Aorta (tissue), 5 donors: ENCODE measurements around the gene MORC4. TPM values are rescaled to one million over a fixed set of nuclear protein-coding genes. Genes with fewer than 3 reads are reported as not detected.

Source experiments
- ATAC-seq: fragments of 200-7000 bp; cut with Tn5 transposase; one replicate; pipeline ENCODE4 v1.9.1; 2022; ENCODE audit warnings: moderate library complexity; ENCODE audit not compliant: low FRiP score
- DNase-seq, 2 donors: peaks; one replicate each; pipeline ENCODE4 v3.0.0-alpha.2; 2020
- H3K27ac ChIP-seq, 2 donors: one replicate each; pipeline ENCODE4 v1.5.1; 2013; ENCODE audit warnings: low read length in 2 of 2, mild to moderate bottlenecking in 2 of 2, moderate library complexity in 2 of 2, control low read depth in 1 of 2, inconsistent platforms in 1 of 2, low read depth in 1 of 2
- H3K27me3 ChIP-seq, 2 donors: one replicate each; pipeline ENCODE4 v1.6.1; 2013; ENCODE audit warnings: control low read depth in 1 of 2, low read length in 1 of 2, mild to moderate bottlenecking in 1 of 2, moderate library complexity in 1 of 2; ENCODE audit not compliant: insufficient read depth in 2 of 2, control insufficient read depth in 1 of 2
- H3K36me3 ChIP-seq, 2 donors: one replicate each; pipeline ENCODE4 v1.6.1; 2013; ENCODE audit warnings: control low read depth in 1 of 2, low read length in 1 of 2, mild to moderate bottlenecking in 1 of 2; ENCODE audit not compliant: insufficient read depth in 2 of 2, control insufficient read depth in 1 of 2
- H3K4me1 ChIP-seq, 2 donors: one replicate each; pipeline ENCODE4 v1.6.1; 2013; ENCODE audit warnings: low read length in 2 of 2, control low read depth in 1 of 2, mild to moderate bottlenecking in 1 of 2, moderate library complexity in 1 of 2; ENCODE audit not compliant: insufficient read depth in 2 of 2, control insufficient read depth in 1 of 2
- H3K4me3 ChIP-seq, 2 donors: one replicate each; pipeline ENCODE4 v1.5.1; 2013; ENCODE audit warnings: low read length in 2 of 2, control low read depth in 1 of 2, mild to moderate bottlenecking in 1 of 2
- H3K9me3 ChIP-seq: one replicate; pipeline ENCODE4 v1.6.1; 2013; ENCODE audit warnings: mild to moderate bottlenecking, low read length; ENCODE audit not compliant: control insufficient read depth
- WGBS, 2 donors: extraction: QIAGEN DNeasy Blood & Tissue Kit; methylation state at CpG; one replicate each; pipeline ENCODE4 v1.1.7; 2013; 5-methylcytosine and 5-hydroxymethylcytosine counted together
- intact Hi-C, 2 donors: fragments of 100-400 bp; cut with DNase I; formaldehyde crosslinking; loops; one replicate each; pipeline versions ENCODE4 v1.14.2 to v1.15.0; 2022
- polyA plus RNA-seq, 2 donors: library from polyadenylated mRNA; stranded (reverse); fragments of 200-250 nt; gene quantifications; one replicate each; pipeline ENCODE4 v1.2.3, GENCODE V29; 2013
- total RNA-seq, 2 donors: library from RNA; stranded (reverse); fragmentation: NEBNext Ultra II Directional; extraction: Animal tissue kit (Norgen Biotek cat#: 25700); gene quantifications; one replicate each; pipeline ENCODE4 v1.2.1, GENCODE V29; 2021
- donor health status: healthy with polysubstance abuse.
- donor health status: Bipolar disorder and iron deficiency.
- donor health status: DM: no; HTN: no; CAD: no.
- donor health status: DM: no; HTN: no; CAD: no.
- donor health status: DM: yes; HTN: yes; CAD: no.

MORC4 gene
- total and polyA plus RNA-seq, 4 donors, result 8.0 to 17.0 (median 13.2) TPM

DNA sequence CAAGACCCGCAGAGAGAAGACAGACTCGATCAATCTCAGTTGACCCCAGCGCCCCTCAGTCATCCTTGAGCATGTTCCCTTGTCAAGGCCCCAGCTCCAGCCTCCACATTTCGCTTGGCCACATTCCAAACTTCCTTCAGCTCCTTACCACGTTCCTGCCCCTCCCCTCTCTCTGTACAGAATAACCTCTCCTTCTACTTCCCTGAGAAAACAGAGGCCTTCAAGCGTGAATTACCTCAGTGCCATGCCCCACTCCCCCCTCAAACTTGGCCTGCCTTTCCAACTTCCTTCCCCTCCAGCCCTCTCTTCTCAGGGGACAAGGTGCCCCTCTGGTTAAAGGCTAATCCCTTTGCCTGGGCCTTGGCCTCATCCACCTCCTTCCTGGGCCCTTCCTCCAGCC, 93.7 kb downstream of the MORC4 start:
- ATAC-seq (no peak), DNase-seq (no peak)
- intact Hi-C loops, result no loop called here
- 45 to 54% methylated on average over 6 of the region's 6 CpGs for WGBS, 2 donors
- H3K9me3 ChIP-seq, result no peaks in the 10 kb centered on the region
- no peaks in the 10 kb centered on the region for H3K36me3 ChIP-seq
- H3K27ac ChIP-seq, result no peak overlapping the region
- H3K4me3 ChIP-seq, result no peak overlapping the region
- no peaks in the 10 kb centered on the region for H3K27me3 ChIP-seq
- H3K4me1 ChIP-seq, result no peaks in the 10 kb centered on the region

DNA sequence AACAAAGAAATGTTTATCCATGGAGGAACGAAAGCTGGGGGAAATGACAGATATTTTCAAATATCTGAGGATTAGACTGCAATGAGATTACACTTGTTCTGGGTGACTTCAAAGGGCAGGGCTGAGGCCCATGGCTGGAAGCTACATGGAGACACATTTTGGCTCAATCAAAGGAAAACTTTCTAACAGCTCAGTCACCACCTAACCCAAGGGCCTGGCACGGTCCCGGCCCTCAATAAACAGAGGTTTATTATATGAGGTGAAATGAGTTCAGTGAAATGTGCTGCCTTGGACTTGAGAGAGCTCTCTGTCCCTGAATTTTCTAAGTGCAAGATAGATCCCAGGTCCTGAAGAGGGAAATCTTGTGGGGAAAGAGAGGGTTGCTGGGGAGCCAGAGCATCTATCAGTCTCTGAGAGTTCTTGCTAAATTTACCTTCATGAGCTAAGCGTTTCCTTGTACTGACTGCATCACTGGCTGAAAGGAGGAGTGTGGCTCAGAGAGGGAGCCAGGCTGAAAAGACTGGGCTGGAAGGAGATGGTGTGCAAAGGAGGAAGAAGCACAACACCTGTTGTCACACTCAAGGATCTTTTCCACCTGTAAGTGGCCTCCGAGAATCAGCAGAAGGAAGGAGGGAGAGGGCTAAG, 94.8 kb downstream of the MORC4 start:
- Histone ChIP-seq H3K4me1 (no peaks in the 10 kb centered on the region), H3K36me3 (no peaks in the 10 kb centered on the region), H3K27me3 (no peaks in the 10 kb centered on the region), H3K9me3 (no peaks in the 10 kb centered on the region), H3K4me3 (no peak overlapping the region), H3K27ac (no peak overlapping the region)
- peak; percentile 29 for ATAC-seq
- WGBS, 2 donors, result 53 to 68% methylated on average over 5 of the region's 5 CpGs
- DNase-seq, result no peak
- intact Hi-C loops, result no loop called here

DNA sequence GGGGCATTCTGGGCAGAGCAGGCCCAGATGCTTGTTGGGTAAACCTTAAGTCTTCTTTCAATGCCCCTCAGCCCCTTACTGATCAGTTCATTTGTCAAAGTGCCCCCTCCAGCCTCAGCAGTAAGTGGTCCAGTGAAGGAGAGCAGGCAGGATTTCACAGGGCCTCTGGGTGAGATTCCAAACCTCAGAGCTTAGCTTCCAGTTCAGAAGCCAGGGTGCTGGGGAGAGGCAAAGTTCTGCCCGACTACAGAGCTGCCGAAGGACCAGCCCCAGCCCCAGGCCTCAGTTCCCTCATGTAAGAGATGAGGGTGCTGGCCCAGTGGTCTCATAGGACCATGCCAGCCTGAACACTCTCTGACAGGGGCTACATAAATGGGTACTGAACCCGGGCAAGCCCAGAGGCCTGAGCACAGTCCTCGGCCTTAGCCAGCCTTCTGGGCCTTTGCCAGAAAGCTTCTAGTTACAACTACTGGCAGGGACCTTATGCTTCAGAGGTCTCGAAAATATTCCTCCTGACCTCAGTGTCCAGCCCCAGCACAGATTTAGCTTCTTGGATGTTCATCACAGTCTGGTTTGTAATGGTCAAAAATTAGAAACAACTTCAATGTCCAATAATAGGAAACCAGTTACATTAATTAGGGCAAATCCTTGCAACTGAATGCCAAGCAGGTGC, 96.0 kb downstream of the MORC4 start:
- DNase-seq (no peak), ATAC-seq (peak; percentile 37)
- Histone ChIP-seq H3K4me1 (no peaks in the 10 kb centered on the region), H3K4me3 (no peak overlapping the region), H3K27ac (no peak overlapping the region), H3K27me3 (no peaks in the 10 kb centered on the region), H3K9me3 (no peaks in the 10 kb centered on the region), H3K36me3 (no peaks in the 10 kb centered on the region)
- intact Hi-C loops, result no loop called here
- WGBS, 2 donors, result 44 to 64% methylated on average over 5 of the region's 5 CpGs

DNA sequence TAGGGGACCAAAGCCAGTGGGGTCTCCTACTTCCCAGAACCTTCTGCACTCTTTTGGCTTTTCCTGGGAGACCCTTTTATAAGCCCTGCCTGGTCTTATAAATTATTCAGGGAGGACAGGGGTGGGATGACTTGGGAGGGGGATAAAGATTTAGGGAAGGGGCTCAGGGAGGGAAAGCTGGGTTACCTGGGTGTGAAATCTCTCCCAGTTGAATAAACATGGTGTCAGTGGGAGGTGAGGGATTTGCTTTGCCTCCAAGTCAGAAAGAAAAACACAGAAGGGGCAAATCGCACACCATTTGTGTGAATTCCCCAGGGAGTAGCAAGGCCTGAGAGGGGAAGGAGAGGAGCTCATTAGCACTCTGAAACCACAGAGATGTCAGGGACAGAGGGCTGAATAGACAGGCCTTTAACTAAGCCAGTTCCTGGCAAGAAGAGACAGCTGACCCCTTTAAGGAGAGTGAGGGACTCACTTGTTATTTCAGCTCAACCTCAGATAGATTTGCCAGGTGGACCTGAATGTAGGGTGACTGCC, 96.7 kb downstream of the MORC4 start, which contains the start of gene RIPPLY1:
Gene RIPPLY1 (minus strand): TSS at position 51 of the 534 bp plus-strand sequence. CDS start 54 bp downstream, outside the sequence.
- intact Hi-C loops, result no loop called here
- H3K27me3 ChIP-seq, result no peaks in the 10 kb centered on the region
- no peak for ATAC-seq
- H3K36me3 ChIP-seq, result no peaks in the 10 kb centered on the region
- WGBS, 2 donors, result 67 to 87% methylated on average over 1 of the region's 1 CpG
- no peaks in the 10 kb centered on the region for H3K9me3 ChIP-seq
- no peaks in the 10 kb centered on the region for H3K4me1 ChIP-seq
- no peak within 1 kb of the TSS for H3K4me3 ChIP-seq
- no peak for DNase-seq
- H3K27ac ChIP-seq, result no peak within 1 kb of the TSS

DNA sequence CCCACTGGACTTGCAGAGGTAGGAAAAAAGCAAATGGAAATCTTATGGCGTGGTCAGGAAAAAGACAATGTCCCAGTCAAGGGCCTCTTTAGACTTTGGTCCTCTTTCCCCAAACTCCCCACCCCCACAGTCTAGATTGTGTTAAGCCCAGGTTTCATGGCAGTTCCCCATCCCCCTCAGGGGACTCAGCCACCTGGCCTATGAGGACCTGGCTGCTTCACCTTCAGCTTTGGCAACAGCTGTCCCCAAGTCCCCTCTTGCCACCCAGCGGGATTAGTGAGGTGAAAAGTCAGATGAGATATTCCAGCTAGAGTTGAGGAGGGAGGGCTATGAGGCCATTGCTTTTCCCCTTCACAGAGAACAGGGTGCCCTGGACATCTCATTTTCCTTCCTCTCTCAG, 97.3 kb downstream of the MORC4 start:
- intact Hi-C loops, result no loop called here

DNA sequence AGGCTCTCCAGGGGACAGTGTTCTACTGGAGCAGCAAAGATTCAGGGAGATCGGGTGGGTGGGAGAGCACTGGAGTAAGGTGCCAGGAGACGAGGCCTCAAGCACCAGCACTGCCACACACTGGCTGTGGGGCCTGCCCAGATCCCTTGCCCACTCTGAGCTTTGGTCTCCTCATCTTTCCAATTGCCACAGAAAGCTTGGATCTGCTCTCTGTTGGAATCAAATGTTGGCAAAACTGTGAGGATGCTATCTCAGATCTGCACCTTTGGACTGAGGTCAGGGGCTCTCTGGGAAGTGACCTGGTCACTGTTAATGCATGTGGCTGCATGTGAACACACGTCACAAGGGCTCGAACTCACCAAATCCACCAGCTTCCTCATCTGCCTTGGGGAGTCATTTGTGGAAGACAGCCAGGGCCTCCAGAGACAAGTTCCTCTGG, 98.2 kb downstream of the MORC4 start:
- intact Hi-C loops, result no loop called here
- DNase-seq, result no peak
- Histone ChIP-seq H3K4me1 (no peaks in the 10 kb centered on the region), H3K9me3 (no peaks in the 10 kb centered on the region), H3K27ac (no peak overlapping the region), H3K36me3 (no peaks in the 10 kb centered on the region), H3K4me3 (no peak overlapping the region), H3K27me3 (no peaks in the 10 kb centered on the region)
- WGBS, 2 donors, result 62 to 90% methylated on average over 4 of the region's 4 CpGs
- ATAC-seq, result no peak

More for the DNA sequence above, 97.3 kb downstream of the MORC4 start:
- 89 to 96% methylated on average over 2 of the region's 2 CpGs for whole genome bisulfite sequencing, 2 donors
- no peaks in the 10 kb centered on the region for H3K4me1 ChIP-seq
- no peak overlapping the region for H3K4me3 ChIP-seq
- no peak for ATAC-seq
- no peak for DNase-seq
- no peak overlapping the region for H3K27ac ChIP-seq
- H3K36me3 ChIP-seq, result no peaks in the 10 kb centered on the region
- H3K27me3 ChIP-seq, result no peaks in the 10 kb centered on the region
- H3K9me3 ChIP-seq, result no peaks in the 10 kb centered on the region

DNA sequence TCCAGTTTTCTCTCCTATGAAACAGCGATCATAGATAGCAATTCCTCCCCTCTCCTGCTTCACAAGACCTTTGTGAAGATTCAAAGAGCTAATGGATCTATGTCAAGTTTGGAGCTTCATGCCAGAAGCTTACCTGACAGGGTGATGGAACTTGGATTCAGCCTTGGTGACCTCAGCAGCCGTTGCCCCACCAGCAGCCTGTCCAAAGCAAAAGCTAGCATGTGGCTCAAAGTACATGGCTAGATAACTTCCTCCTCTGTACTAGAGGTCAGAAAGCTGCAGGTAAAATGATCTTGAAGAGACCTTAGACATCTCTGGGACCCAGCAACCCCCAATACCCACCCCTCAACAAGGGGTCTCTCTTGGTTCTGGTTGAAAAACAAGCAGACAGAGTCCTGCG, 98.7 kb downstream of the MORC4 start:
- no peak for ATAC-seq
- H3K36me3 ChIP-seq, result no peaks in the 10 kb centered on the region
- H3K4me3 ChIP-seq, result no peak overlapping the region
- intact Hi-C loops, result no loop called here
- 76 to 84% methylated on average over 3 of the region's 3 CpGs for WGBS, 2 donors
- no peaks in the 10 kb centered on the region for H3K9me3 ChIP-seq
- H3K27ac ChIP-seq, result no peak overlapping the region
- no peaks in the 10 kb centered on the region for H3K27me3 ChIP-seq
- no peak for DNase-seq
- no peaks in the 10 kb centered on the region for H3K4me1 ChIP-seq

DNA sequence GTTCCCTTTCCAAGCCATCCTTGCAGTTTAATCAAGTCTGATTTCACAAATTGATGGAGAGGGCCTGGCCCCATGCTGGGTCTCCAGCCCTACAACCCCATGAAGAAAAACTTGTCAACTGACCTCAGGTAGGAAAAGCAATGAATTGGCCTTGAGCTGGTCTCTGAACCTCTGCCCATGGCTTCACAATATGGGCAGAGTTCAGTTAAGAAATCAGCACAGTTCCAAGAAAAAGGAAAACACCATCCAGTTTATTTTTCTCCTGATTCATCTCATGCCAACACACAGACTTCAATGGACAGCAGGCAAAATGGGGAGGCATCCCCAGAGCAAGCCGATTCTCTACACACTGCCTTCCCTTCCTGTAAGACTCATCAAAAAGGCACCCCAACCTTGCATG, 100.2 kb downstream of the MORC4 start:
- H3K36me3 ChIP-seq, result no peaks in the 10 kb centered on the region
- H3K9me3 ChIP-seq, result no peaks in the 10 kb centered on the region
- no peak overlapping the region for H3K27ac ChIP-seq
- no peaks in the 10 kb centered on the region for H3K27me3 ChIP-seq
- no peak overlapping the region for H3K4me3 ChIP-seq
- ATAC-seq, result no peak
- WGBS, 2 donors, result 80 to 90% methylated on average over 1 of the region's 1 CpG
- intact Hi-C loops, result loop anchor here (5.0 to 10.0 kb wide), 2 partner anchors 42 to 1165 kb away; no protein-coding TSS in a partner anchor
- H3K4me1 ChIP-seq, result no peaks in the 10 kb centered on the region
- no peak for DNase-seq

DNA sequence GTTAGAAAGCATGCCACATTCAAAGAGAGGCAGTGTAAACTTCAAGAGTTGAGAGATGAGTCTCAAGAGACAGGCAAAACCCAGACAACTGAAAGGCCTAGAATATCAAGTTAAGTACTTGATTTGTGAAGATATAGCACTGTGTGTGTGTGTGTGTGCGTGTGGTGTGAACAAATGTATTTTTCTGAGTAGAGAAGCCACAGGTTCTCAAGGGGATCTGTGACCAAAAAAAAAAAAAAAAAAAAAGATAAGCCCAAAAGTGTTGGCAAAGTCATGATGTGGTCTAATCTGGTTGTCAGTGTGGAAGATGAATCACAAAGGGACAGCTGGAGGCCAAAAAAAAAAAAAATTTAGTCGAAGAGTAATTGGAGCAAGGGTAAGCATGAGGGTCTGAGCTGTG, 100.7 kb downstream of the MORC4 start:
- intact Hi-C loops, result loop anchor here (5.0 to 10.0 kb wide), 2 partner anchors 43 to 1166 kb away; no protein-coding TSS in a partner anchor
- H3K4me3 ChIP-seq, result no peak overlapping the region
- no peak for DNase-seq
- no peaks in the 10 kb centered on the region for H3K9me3 ChIP-seq
- H3K36me3 ChIP-seq, result no peaks in the 10 kb centered on the region
- no peak for ATAC-seq
- no peaks in the 10 kb centered on the region for H3K4me1 ChIP-seq
- 46 to 56% methylated on average over 2 of the region's 2 CpGs for WGBS, 2 donors
- H3K27ac ChIP-seq, result no peak overlapping the region
- H3K27me3 ChIP-seq, result no peaks in the 10 kb centered on the region
